ENCODE measurements around the gene RIN1. TPM values are rescaled to one million over a fixed set of nuclear protein-coding genes. Genes with fewer than 3 reads are reported as not detected.

The RIN1 gene
- total and polyA plus RNA-seq, 2 of the 13 experiments (the other 11 are each of a cell fraction or from before 2014, with no cell fraction given): 2.4 to 4.1 TPM

DNA sequence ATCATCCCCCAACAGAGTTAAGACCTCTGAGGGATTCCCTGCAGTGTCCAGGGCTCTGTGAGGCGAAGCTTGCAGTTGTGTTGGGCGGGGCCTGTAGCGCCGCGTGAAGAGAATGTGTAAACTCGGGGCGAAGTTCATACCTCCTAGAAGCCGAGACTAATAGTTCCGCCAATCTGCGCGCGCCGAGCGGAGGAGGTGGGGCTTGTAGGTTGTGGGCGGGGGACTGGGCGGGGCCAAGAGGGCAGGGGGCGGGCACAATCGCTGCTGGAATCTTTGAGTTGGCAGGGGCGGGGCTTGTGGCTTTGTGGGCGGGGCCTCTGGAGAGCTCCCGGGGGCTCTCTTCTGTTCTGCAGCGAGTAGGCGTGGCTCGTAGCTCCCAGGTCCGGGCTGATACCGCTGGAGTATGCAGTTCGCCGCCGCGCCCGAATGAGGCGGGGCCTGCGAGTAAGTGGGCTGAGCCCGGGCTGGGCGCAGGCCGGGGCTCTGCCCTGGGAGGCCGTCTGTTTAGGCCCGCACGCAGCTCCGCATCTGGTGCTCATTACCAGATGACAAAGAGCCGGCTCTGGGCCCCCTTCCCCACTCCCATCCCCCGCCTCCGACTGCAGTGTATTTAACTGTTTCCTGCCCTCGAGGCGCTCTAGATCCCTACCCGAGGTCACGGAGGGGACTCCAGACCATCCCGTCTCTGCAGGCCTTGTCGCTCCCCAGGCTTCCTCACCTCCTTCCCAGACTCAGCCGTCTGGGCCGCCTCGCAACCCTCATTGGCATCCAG is 23.5 kb downstream of the RIN1 start (continued):
- TF ChIP-seq ZNF768 (CRISPR knock-in tag; IDR thresholded peaks at IDR 0.05) (peak; percentile 69; the same call in 1 of the 2 replicates), ZNF556 (CRISPR knock-in tag; IDR thresholded peaks at IDR 0.05; ENCODE audit: borderline replicate concordance) (no peak), TAF1 (CRISPR knock-in tag; IDR thresholded peaks at IDR 0.05) (peak; percentile 36; the same call in 1 of the 2 replicates), ATF7-NPFF (CRISPR knock-in tag; IDR thresholded peaks at IDR 0.05; ENCODE audit: low read depth) (0 out of 2 replicates have a peak, but pooled peaks have one; percentile 20), POLR2A (IDR thresholded peaks at IDR 0.05; ENCODE audit: insufficient read depth in 1 of 2, low read depth in 2 of 2, low read length in 2 of 2) (peak in 1 of 2 experiments; percentile 42; a peak in 2 of 4 replicates), ZFP82 (CRISPR knock-in tag; IDR thresholded peaks at IDR 0.05; ENCODE audit: borderline replicate concordance) (peak; percentile 87; the same call in 1 of the 2 replicates), ZNF747 (CRISPR knock-in tag; IDR thresholded peaks at IDR 0.05; ENCODE audit: borderline replicate concordance) (peak; percentile 42; the same call in 1 of the 2 replicates), HOXA5 (CRISPR knock-in tag; IDR thresholded peaks at IDR 0.05) (peak; percentile 58; the same call in 1 of the 2 replicates), HDAC1 (CRISPR knock-in tag; IDR thresholded peaks at IDR 0.05) (peak; percentile 9; the same call in 1 of the 2 replicates), BRD4 (CRISPR knock-in tag; IDR thresholded peaks at IDR 0.05) (peak; percentile 25; the same call in 1 of the 2 replicates), SYNCRIP (IDR thresholded peaks at IDR 0.05; ENCODE audit: insufficient read depth, low read depth, low read length) (no peak), CCDC6 (CRISPR knock-in tag; IDR thresholded peaks at IDR 0.05) (peak; percentile 41), ZNF282 (IDR thresholded peaks at IDR 0.05; ENCODE audit: partially characterized antibody) (no peak), ZNF446 (CRISPR knock-in tag; IDR thresholded peaks at IDR 0.05) (no peak), ZNF850 (CRISPR knock-in tag; conservative IDR thresholded peaks at IDR 0.05) (peak; percentile 84; the same call in 1 of the 2 replicates), GFI1 (CRISPR knock-in tag; IDR thresholded peaks at IDR 0.05; ENCODE audit: borderline replicate concordance) (no peak), SIN3A (IDR thresholded peaks at IDR 0.05; ENCODE audit: borderline replicate concordance, low read depth, low read length) (peak; percentile 74; the same call in 1 of the 2 replicates), ZNF30 (CRISPR knock-in tag; IDR thresholded peaks at IDR 0.05) (no peak), ZNF383 (CRISPR knock-in tag; IDR thresholded peaks at IDR 0.05; ENCODE audit: borderline replicate concordance) (0 out of 2 replicates have a peak, but pooled peaks have one; percentile 34), FOSL2 (CRISPR knock-in tag; IDR thresholded peaks at IDR 0.05) (0 out of 2 replicates have a peak, but pooled peaks have one; percentile 8), IRF2 (CRISPR knock-in tag; IDR thresholded peaks at IDR 0.05) (peak; percentile 11; the same call in 1 of the 2 replicates), NR2F6 (IDR thresholded peaks at IDR 0.05) (no peak), NR2F6 (CRISPR knock-in tag; IDR thresholded peaks at IDR 0.05) (peak; percentile 28; the same call in 1 of the 2 replicates), ZNF776 (CRISPR knock-in tag; IDR thresholded peaks at IDR 0.05) (peak; percentile 63; the same call in 1 of the 2 replicates), SALL1 (CRISPR knock-in tag; IDR thresholded peaks at IDR 0.05) (peak; percentile 34)
- TF ChIP-seq, protein P1, sequence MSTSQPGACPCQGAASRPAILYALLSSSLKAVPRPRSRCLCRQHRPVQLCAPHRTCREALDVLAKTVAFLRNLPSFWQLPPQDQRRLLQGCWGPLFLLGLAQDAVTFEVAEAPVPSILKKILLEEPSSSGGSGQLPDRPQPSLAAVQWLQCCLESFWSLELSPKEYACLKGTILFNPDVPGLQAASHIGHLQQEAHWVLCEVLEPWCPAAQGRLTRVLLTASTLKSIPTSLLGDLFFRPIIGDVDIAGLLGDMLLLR (CRISPR knock-in tag; IDR thresholded peaks at IDR 0.05): 0 out of 2 replicates have a peak, but pooled peaks have one; percentile 26
- TF ChIP-seq, protein P2, sequence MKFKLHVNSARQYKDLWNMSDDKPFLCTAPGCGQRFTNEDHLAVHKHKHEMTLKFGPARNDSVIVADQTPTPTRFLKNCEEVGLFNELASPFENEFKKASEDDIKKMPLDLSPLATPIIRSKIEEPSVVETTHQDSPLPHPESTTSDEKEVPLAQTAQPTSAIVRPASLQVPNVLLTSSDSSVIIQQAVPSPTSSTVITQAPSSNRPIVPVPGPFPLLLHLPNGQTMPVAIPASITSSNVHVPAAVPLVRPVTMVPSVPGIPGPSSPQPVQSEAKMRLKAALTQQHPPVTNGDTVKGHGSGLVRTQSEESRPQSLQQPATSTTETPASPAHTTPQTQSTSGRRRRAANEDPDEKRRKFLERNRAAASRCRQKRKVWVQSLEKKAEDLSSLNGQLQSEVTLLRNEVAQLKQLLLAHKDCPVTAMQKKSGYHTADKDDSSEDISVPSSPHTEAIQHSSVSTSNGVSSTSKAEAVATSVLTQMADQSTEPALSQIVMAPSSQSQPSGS (CRISPR knock-in tag; IDR thresholded peaks at IDR 0.05): 0 out of 2 replicates have a peak, but pooled peaks have one; percentile 1
- TF ChIP-seq, protein P3, sequence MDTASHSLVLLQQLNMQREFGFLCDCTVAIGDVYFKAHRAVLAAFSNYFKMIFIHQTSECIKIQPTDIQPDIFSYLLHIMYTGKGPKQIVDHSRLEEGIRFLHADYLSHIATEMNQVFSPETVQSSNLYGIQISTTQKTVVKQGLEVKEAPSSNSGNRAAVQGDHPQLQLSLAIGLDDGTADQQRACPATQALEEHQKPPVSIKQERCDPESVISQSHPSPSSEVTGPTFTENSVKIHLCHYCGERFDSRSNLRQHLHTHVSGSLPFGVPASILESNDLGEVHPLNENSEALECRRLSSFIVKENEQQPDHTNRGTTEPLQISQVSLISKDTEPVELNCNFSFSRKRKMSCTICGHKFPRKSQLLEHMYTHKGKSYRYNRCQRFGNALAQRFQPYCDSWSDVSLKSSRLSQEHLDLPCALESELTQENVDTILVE (CRISPR knock-in tag; IDR thresholded peaks at IDR 0.05): peak; percentile 18
- TF ChIP-seq, protein P4, sequence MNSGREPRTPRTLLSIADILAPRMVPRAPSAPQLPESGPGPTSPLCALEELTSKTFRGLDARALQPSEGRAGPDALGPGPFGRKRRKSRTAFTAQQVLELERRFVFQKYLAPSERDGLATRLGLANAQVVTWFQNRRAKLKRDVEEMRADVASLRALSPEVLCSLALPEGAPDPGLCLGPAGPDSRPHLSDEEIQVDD (CRISPR knock-in tag; IDR thresholded peaks at IDR 0.05; ENCODE audit: borderline replicate concordance): no peak

All from HepG2 (cell line).